MCF 10A (cell line): ENCODE results near the gene PTGFRN. TPM values are rescaled to one million over a fixed set of nuclear protein-coding genes. Genes with fewer than 3 reads are reported as not detected.
A peak's percentile ranks its signal among the peaks of the same experiment; 100 is the strongest.

Experiments
- BruUV-seq: library from RNA; stranded (reverse); fragments of 400-500 nt; replicated peaks from 2 replicates; lab custom pipeline; 2021; lab: Mats Ljungman, UMichigan
- CTCF ChIA-PET: fragments of 300-600 bp; sonication (Branson Sonifier 250); formaldehyde crosslinking; extraction: SDS; loops from one replicate; lab custom pipeline; 2021; ENCODE audit warnings: antibody characterized with exemption, inconsistent platforms; lab: Yijun Ruan, JAX
- POLR2A ChIA-PET: fragments of 300-600, 350-650 bp; sonication (Branson Sonifier 250); formaldehyde crosslinking; extraction: SDS; loops from one replicate; lab custom pipeline; 2020; ENCODE audit warnings: antibody characterized with exemption, inconsistent platforms; lab: Yijun Ruan, JAX
- DNase-seq: peaks from one replicate; pipeline ENCODE4 v3.0.0-alpha.2; 2018; ENCODE audit not compliant: unreplicated experiment
- H3K27ac Mint-ChIP-seq: one replicate; pipeline ENCODE4 v1.8.0; 2022; ENCODE audit warnings: mild to moderate bottlenecking, low read depth, mixed read lengths; ENCODE audit not compliant: unreplicated experiment
- H3K27me3 Mint-ChIP-seq: one replicate; pipeline ENCODE4 v1.8.0; 2022; ENCODE audit warnings: mixed read lengths; ENCODE audit not compliant: insufficient read depth, unreplicated experiment
- H3K36me3 Mint-ChIP-seq: one replicate; pipeline ENCODE4 v1.8.0; 2022; ENCODE audit warnings: mild to moderate bottlenecking, moderate library complexity, mixed read lengths; ENCODE audit not compliant: insufficient read depth, unreplicated experiment
- H3K4me1 Mint-ChIP-seq: one replicate; pipeline ENCODE4 v1.8.0; 2022; ENCODE audit warnings: mixed read lengths; ENCODE audit not compliant: insufficient read depth, unreplicated experiment
- H3K4me3 Mint-ChIP-seq: one replicate; pipeline ENCODE4 v1.8.0; 2022; ENCODE audit warnings: mild to moderate bottlenecking, moderate library complexity, mixed read lengths; ENCODE audit not compliant: unreplicated experiment
- H3K9me3 Mint-ChIP-seq: one replicate; pipeline ENCODE4 v1.8.0; 2022; ENCODE audit warnings: mixed read lengths; ENCODE audit not compliant: unreplicated experiment
- CTCF ChIP-seq: fragments of 200-600 bp; IDR thresholded peaks from one replicate; pipeline ENCODE4 v1.8.0; 2022; ENCODE audit warnings: antibody characterized with exemption, mild to moderate bottlenecking; ENCODE audit not compliant: unreplicated experiment
- intact Hi-C: fragments of 100-400 bp; cut with micrococcal nuclease; formaldehyde crosslinking; loops from 2 replicates; pipeline ENCODE4 v1.14.1; 2022
- total RNA-seq: library from RNA; stranded (reverse); gene quantifications from 2 replicates; pipeline ENCODE4 v1.2.3, GENCODE V29; 2022

Gene PTGFRN
- total RNA-seq, 1 experiment from 2014 or later = 45.2 TPM

GRCh38 chr1:117007719-117008013 is 98.0 kb downstream of the PTGFRN start:
- POLR2A ChIA-PET = interaction anchor here (0.6 kb wide), 1 partner anchor 1482 kb away, joined by 3 read pairs; no protein-coding TSS in a partner anchor
- no peak for DNase-seq
- CTCF ChIA-PET = interaction anchor here (0.7 to 1.0 kb wide), 3 partner anchors 18 to 165 kb away, joined by 3 read pairs; no protein-coding TSS in a partner anchor

GRCh38 chr1:117008656-117009055 is 98.9 kb downstream of the PTGFRN start:
- intact Hi-C loops = no loop called here
- no peaks in the 10 kb centered on the region for H3K27me3 Mint-ChIP-seq
- DNase-seq = no peak
- ChIA-PET CTCF (interaction anchor here (0.6 to 1.0 kb wide), 4 partner anchors 25 to 493 kb away, joined by 3 to 4 read pairs (median 3); no protein-coding TSS in a partner anchor), POLR2A (no interaction called here)
- H3K36me3 Mint-ChIP-seq = no peaks in the 10 kb centered on the region
- H3K4me3 Mint-ChIP-seq = no peak overlapping the region
- no peak for TF ChIP-seq CTCF
- peak overlapping the region; percentile 9 for H3K27ac Mint-ChIP-seq
- no TSS peak for BruUV-seq
- peaks cover 8% of the 10 kb centered on the region for H3K4me1 Mint-ChIP-seq
- no peaks in the 10 kb centered on the region for H3K9me3 Mint-ChIP-seq

More at GRCh38 chr1:117007719-117008013, 98.0 kb downstream of the PTGFRN start:
- H3K27me3 Mint-ChIP-seq = no peaks in the 10 kb centered on the region
- no peak overlapping the region for H3K4me3 Mint-ChIP-seq
- H3K4me1 Mint-ChIP-seq = peaks cover 13% of the 10 kb centered on the region
- no TSS peak for BruUV-seq
- no peaks in the 10 kb centered on the region for H3K9me3 Mint-ChIP-seq
- H3K36me3 Mint-ChIP-seq = no peaks in the 10 kb centered on the region
- no peak for TF ChIP-seq CTCF
- intact Hi-C loops = no loop called here
- peak overlapping the region; percentile 66 for H3K27ac Mint-ChIP-seq

- no peak overlapping the region for H3K4me3 Mint-ChIP-seq
- BruUV-seq = no TSS peak
- H3K9me3 Mint-ChIP-seq = no peaks in the 10 kb centered on the region
- no peaks in the 10 kb centered on the region for H3K36me3 Mint-ChIP-seq
- no peak for DNase-seq
- H3K27ac Mint-ChIP-seq = no peak overlapping the region
- peaks cover 8% of the 10 kb centered on the region for H3K4me1 Mint-ChIP-seq
- no peak for TF ChIP-seq CTCF
- H3K27me3 Mint-ChIP-seq = no peaks in the 10 kb centered on the region
- POLR2A ChIA-PET = no interaction called here
- intact Hi-C loops = no loop called here
- CTCF ChIA-PET = interaction anchor here (0.6 to 1.0 kb wide), 4 partner anchors 25 to 494 kb away, joined by 3 to 5 read pairs (median 4); no protein-coding TSS in a partner anchor
Measured at GRCh38 chr1:117009132-117009531, 99.4 kb downstream of the PTGFRN start.

- H3K36me3 Mint-ChIP-seq = no peaks in the 10 kb centered on the region
- no peak overlapping the region for H3K27ac Mint-ChIP-seq
- no TSS peak for BruUV-seq
- H3K4me1 Mint-ChIP-seq = peaks cover 8% of the 10 kb centered on the region
- H3K4me3 Mint-ChIP-seq = no peak overlapping the region
- H3K27me3 Mint-ChIP-seq = no peaks in the 10 kb centered on the region
- POLR2A ChIA-PET = interaction anchor here (1.2 kb wide), 1 partner anchor 17 kb away, joined by 3 read pairs; no protein-coding TSS in a partner anchor
- intact Hi-C loops = no loop called here
- CTCF ChIA-PET = no interaction called here
- TF ChIP-seq CTCF = no peak
- H3K9me3 Mint-ChIP-seq = no peaks in the 10 kb centered on the region
- DNase-seq = no peak
Measured at GRCh38 chr1:117010310-117010969, 100.7 kb downstream of the PTGFRN start.
